ENCODE results near the gene TMEM89. TPM values are rescaled to one million over a fixed set of nuclear protein-coding genes. Genes with fewer than 3 reads are reported as not detected.

The TMEM89 gene
- total and polyA plus RNA-seq, 2 of the 13 experiments (the other 11 are each of a cell fraction or from before 2014, with no cell fraction given): 0.31 to 0.59 TPM

DNA sequence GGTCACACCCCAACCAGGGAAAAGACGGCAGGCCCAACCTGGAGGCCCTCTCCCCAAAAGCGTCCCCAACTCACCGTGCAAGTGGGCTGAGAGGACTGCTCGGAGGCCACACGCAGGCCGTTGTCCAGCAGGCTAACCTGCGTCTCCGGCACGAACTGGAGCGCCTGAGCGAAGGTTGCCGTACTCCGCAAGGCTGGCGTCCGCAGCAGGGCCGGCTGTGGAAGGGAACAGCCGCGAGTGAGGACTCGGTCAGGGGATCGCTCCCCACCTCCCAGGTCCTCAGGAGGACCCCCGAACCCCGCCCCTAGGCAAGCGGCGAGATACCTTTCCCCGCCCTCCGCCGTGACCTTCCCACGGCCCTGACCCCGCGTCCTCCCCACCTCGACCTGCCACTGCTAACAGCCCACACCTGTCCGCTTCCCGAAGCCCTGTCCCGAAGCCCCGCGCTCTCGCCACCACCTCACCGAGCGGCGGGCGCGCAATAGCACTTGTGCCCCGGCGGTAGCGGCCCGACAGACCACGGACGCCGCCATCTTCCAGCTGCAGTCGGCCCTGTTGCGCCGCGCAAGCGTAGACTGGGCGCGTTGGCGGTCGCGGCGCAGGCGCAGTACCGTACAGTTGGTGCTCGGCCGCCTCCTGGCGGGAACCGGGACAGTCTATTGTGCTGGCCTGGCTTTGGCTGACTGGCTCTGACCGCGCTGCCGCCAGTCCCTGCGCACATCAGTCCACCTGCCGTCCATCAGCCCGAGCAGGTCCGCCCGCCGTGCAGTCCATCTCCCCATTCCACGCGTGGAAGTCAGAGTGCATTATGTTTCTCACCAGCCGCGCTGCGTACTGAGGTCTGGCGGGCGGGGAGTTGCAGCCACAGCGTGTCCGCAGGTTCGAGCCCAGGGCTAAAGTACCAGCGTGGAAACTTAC is 12.2 kb downstream of the TMEM89 start, which contains the start of gene UQCRC1 (continued):
- TF ChIP-seq, protein P1, sequence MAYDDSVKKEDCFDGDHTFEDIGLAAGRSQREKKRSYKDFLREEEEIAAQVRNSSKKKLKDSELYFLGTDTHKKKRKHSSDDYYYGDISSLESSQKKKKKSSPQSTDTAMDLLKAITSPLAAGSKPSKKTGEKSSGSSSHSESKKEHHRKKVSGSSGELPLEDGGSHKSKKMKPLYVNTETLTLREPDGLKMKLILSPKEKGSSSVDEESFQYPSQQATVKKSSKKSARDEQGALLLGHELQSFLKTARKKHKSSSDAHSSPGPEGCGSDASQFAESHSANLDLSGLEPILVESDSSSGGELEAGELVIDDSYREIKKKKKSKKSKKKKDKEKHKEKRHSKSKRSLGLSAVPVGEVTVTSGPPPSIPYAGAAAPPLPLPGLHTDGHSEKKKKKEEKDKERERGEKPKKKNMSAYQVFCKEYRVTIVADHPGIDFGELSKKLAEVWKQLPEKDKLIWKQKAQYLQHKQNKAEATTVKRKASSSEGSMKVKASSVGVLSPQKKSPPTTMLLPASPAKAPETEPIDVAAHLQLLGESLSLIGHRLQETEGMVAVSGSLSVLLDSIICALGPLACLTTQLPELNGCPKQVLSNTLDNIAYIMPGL (CRISPR knock-in tag; IDR thresholded peaks at IDR 0.05; ENCODE audit: borderline replicate concordance in 1 of 2, low read depth in 1 of 2): peak; percentile 95 to 97
- TF ChIP-seq ETV5 (CRISPR knock-in tag; IDR thresholded peaks at IDR 0.05; ENCODE audit: borderline replicate concordance) (peak; percentile 13; the same call in 1 of the 2 replicates), FOXK1 (CRISPR knock-in tag; IDR thresholded peaks at IDR 0.05; ENCODE audit: borderline replicate concordance, low read depth) (peak; percentile 36; the same call in 1 of the 2 replicates), ZFP36 (IDR thresholded peaks at IDR 0.05; ENCODE audit: borderline replicate concordance, low read depth, low read length, partially characterized antibody) (no peak), MED8 (CRISPR knock-in tag; IDR thresholded peaks at IDR 0.05; ENCODE audit: insufficient replicate concordance) (peak; percentile 87), ZNF124 (CRISPR knock-in tag; IDR thresholded peaks at IDR 0.05) (0 out of 2 replicates have a peak, but pooled peaks have one; percentile 50), ZNF160 (CRISPR knock-in tag; IDR thresholded peaks at IDR 0.05) (peak; percentile 70), ZNF30 (CRISPR knock-in tag; IDR thresholded peaks at IDR 0.05) (no peak), NPAS2 (CRISPR knock-in tag; IDR thresholded peaks at IDR 0.05; ENCODE audit: borderline replicate concordance) (no peak), NAIF1 (CRISPR knock-in tag; IDR thresholded peaks at IDR 0.05; ENCODE audit: borderline replicate concordance) (peak; percentile 49; the same call in 1 of the 2 replicates), ZNF747 (CRISPR knock-in tag; IDR thresholded peaks at IDR 0.05; ENCODE audit: borderline replicate concordance) (peak; percentile 69; the same call in 1 of the 2 replicates), BRCA1 (CRISPR knock-in tag; IDR thresholded peaks at IDR 0.05) (0 out of 2 replicates have a peak, but pooled peaks have one; percentile 25), TBP (CRISPR knock-in tag; IDR thresholded peaks at IDR 0.05) (no peak), IRF2 (CRISPR knock-in tag; IDR thresholded peaks at IDR 0.05) (peak; percentile 76), DNMT3B (CRISPR knock-in tag; conservative IDR thresholded peaks at IDR 0.05) (no peak), SAP130 (CRISPR knock-in tag; IDR thresholded peaks at IDR 0.05; ENCODE audit: low read depth) (peak; percentile 78), ZNF788 (CRISPR knock-in tag; IDR thresholded peaks at IDR 0.05; ENCODE audit: borderline replicate concordance) (peak; percentile 84; the same call in 1 of the 2 replicates), ZNF737 (CRISPR knock-in tag; IDR thresholded peaks at IDR 0.05; ENCODE audit: borderline replicate concordance) (peak; percentile 76; the same call in 1 of the 2 replicates), KLF11 (CRISPR knock-in tag; IDR thresholded peaks at IDR 0.05) (0 out of 2 replicates have a peak, but pooled peaks have one; percentile 39), YY1 (IDR thresholded peaks at IDR 0.05; ENCODE audit: insufficient read depth, insufficient replicate concordance, low read depth, low read length) (peak; percentile 98), ZNF230 (CRISPR knock-in tag; IDR thresholded peaks at IDR 0.05) (0 out of 2 replicates have a peak, but pooled peaks have one; percentile 33), KLF15 (CRISPR knock-in tag; IDR thresholded peaks at IDR 0.05; ENCODE audit: borderline replicate concordance) (peak; percentile 74; the same call in 1 of the 2 replicates), ZNF205 (CRISPR knock-in tag; IDR thresholded peaks at IDR 0.05) (0 out of 2 replicates have a peak, but pooled peaks have one; percentile 6)
- TF ChIP-seq, protein P2, sequence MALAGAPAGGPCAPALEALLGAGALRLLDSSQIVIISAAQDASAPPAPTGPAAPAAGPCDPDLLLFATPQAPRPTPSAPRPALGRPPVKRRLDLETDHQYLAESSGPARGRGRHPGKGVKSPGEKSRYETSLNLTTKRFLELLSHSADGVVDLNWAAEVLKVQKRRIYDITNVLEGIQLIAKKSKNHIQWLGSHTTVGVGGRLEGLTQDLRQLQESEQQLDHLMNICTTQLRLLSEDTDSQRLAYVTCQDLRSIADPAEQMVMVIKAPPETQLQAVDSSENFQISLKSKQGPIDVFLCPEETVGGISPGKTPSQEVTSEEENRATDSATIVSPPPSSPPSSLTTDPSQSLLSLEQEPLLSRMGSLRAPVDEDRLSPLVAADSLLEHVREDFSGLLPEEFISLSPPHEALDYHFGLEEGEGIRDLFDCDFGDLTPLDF (CRISPR knock-in tag; IDR thresholded peaks at IDR 0.05): peak; percentile 85
- TF ChIP-seq, protein P3, sequence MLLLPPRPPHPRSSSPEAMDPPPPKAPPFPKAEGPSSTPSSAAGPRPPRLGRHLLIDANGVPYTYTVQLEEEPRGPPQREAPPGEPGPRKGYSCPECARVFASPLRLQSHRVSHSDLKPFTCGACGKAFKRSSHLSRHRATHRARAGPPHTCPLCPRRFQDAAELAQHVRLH (CRISPR knock-in tag; IDR thresholded peaks at IDR 0.05; ENCODE audit: borderline replicate concordance, low read depth): peak; percentile 63
